Amniotic epithelial cell (primary cell): ENCODE measurements around the gene PCYT1A.
"Not testable (repeated sequence)": the region's sequence is repeated elsewhere in the genome, so short reads cannot be mapped to it uniquely, and the experiment has no call there.

ENCODE experiments used
- DNase-seq: peaks from one replicate; pipeline ENCODE4 v3.0.0-alpha.2; 2010; ENCODE audit warnings: low read depth

PCYT1A gene

GRCh38 chr3:196192524-196193051 is 94.9 kb downstream of the PCYT1A start:
- DNase-seq = no peak

- no peak for DNase-seq
These were observed 95.4 kb downstream of the PCYT1A start for GRCh38 chr3:196192036-196192523.

GRCh38 chr3:196189566-196190347 is 97.8 kb downstream of the PCYT1A start:
- DNase-seq = no peak

GRCh38 chr3:196186651-196187573 is 100.6 kb downstream of the PCYT1A start:
- DNase-seq = no peak

- DNase-seq = no peak
These were observed 102.6 kb downstream of the PCYT1A start for GRCh38 chr3:196184881-196185280.

GRCh38 chr3:196184169-196184432 is 103.4 kb downstream of the PCYT1A start:
- DNase-seq = not testable (repeated sequence)

- no peak for DNase-seq
These were observed 106.4 kb downstream of the PCYT1A start for GRCh38 chr3:196181127-196181546.

GRCh38 chr3:196180346-196180745 is 107.2 kb downstream of the PCYT1A start:
- DNase-seq = no peak
